IMR-90 (cell line): ENCODE data around the gene FOXQ1. TPM values are rescaled to one million over a fixed set of nuclear protein-coding genes. Genes with fewer than 3 reads are reported as not detected.

Experiments used
- ATAC-seq: fragments of 200-7000 bp; cut with Tn5 transposase; 2 replicates; pipeline ENCODE4 v1.9.1; 2020; ENCODE audit warnings: low read depth, mild to moderate bottlenecking, moderate library complexity
- BruUV-seq: library from RNA; stranded (reverse); fragments of 400-500 nt; replicated peaks from 2 replicates; lab custom pipeline; 2021; lab: Mats Ljungman, UMichigan
- CTCF ChIA-PET: fragments of 300-600 bp; formaldehyde crosslinking; extraction: SDS; loops from one replicate; lab custom pipeline; 2021; ENCODE audit warnings: antibody characterized with exemption; lab: Yijun Ruan, JAX
- POLR2A ChIA-PET: fragments of 300-600 bp; sonication (Branson Sonifier 250); formaldehyde crosslinking; loops from one replicate; lab custom pipeline; 2022; ENCODE audit warnings: antibody characterized with exemption; ENCODE audit not compliant: unreplicated experiment; lab: Charles Lee
- DNase-seq: peaks from one replicate; pipeline ENCODE4 v3.0.0; 2013
- H2AFZ ChIP-seq: replicated peaks from 2 replicates; pipeline ENCODE3; 2013; ENCODE audit warnings: low read length, mild to moderate bottlenecking; ENCODE audit not compliant: poor library complexity
- H2AK5ac ChIP-seq: 2 replicates; pipeline ENCODE4 v1.6.1; 2013; ENCODE audit warnings: low read depth, low read length, inconsistent platforms
- H2AK9ac ChIP-seq: replicated peaks from 2 replicates; pipeline ENCODE3; 2013; ENCODE audit warnings: mild to moderate bottlenecking, low read depth, low read length, moderate library complexity; ENCODE audit not compliant: poor library complexity
- H2BK120ac ChIP-seq: 2 replicates; pipeline ENCODE4 v1.6.1; 2013; ENCODE audit warnings: low read depth, low read length, inconsistent platforms
- H2BK15ac ChIP-seq: 3 replicates; pipeline ENCODE4 v1.6.1; 2013; ENCODE audit warnings: low read depth, low read length, inconsistent platforms
- H2BK20ac ChIP-seq: 2 replicates; pipeline ENCODE4 v1.6.1; 2013; ENCODE audit warnings: low read depth, mild to moderate bottlenecking, inconsistent platforms, low read length, moderate library complexity
- H2BK5ac ChIP-seq: 2 replicates; pipeline ENCODE4 v1.6.1; 2013; ENCODE audit warnings: mild to moderate bottlenecking, low read depth, low read length, inconsistent platforms; ENCODE audit not compliant: poor library complexity, severe bottlenecking
- H3K14ac ChIP-seq: replicated peaks from 2 replicates; pipeline ENCODE4 v1.6.1; 2013; ENCODE audit warnings: low read depth, low read length, inconsistent platforms
- H3K18ac ChIP-seq: 2 replicates; pipeline ENCODE4 v1.6.1; 2013; ENCODE audit warnings: low read depth, low read length, control low read depth
- H3K23ac ChIP-seq: 2 replicates; pipeline ENCODE4 v1.6.1; 2013; ENCODE audit warnings: low read depth, low read length, inconsistent platforms
- H3K27ac ChIP-seq: 2 replicates; pipeline ENCODE4 v1.5.1; 2013; ENCODE audit warnings: mild to moderate bottlenecking, control low read depth, low read length; ENCODE audit not compliant: insufficient read depth
- H3K27me3 ChIP-seq: 2 replicates; pipeline ENCODE4 v1.6.1; 2013; ENCODE audit warnings: low read length; ENCODE audit not compliant: control insufficient read depth, insufficient read depth
- H3K36me3 ChIP-seq: 2 replicates; pipeline ENCODE4 v1.6.1; 2013; ENCODE audit warnings: low read length, mixed read lengths; ENCODE audit not compliant: control insufficient read depth, insufficient read depth
- H3K4ac ChIP-seq: 2 replicates; pipeline ENCODE4 v1.6.1; 2013; ENCODE audit warnings: low read depth, low read length, inconsistent platforms
- H3K4me1 ChIP-seq: 2 replicates; pipeline ENCODE4 v1.6.1; 2013; ENCODE audit warnings: low read length, mixed read lengths; ENCODE audit not compliant: control insufficient read depth, insufficient read depth
- H3K4me2 ChIP-seq: 2 replicates; pipeline ENCODE4 v1.6.1; 2013; ENCODE audit warnings: low read depth, mild to moderate bottlenecking, control low read depth, low read length, moderate library complexity
- H3K4me3 ChIP-seq: 2 replicates; pipeline ENCODE4 v1.5.1; 2013; ENCODE audit warnings: low read depth, mild to moderate bottlenecking, control low read depth, low read length, moderate library complexity; ENCODE audit not compliant: insufficient read depth
- H3K56ac ChIP-seq: 2 replicates; pipeline ENCODE4 v1.6.1; 2013; ENCODE audit warnings: low read length, inconsistent platforms; ENCODE audit not compliant: insufficient read depth; ENCODE audit errors: extremely low read depth
- H3K79me1 ChIP-seq, 2 experiments: 2 replicates each; pipeline ENCODE4 v1.6.1; 2013; ENCODE audit warnings: low read length in 2 of 2, inconsistent platforms in 1 of 2, low read depth in 1 of 2
- H3K9ac ChIP-seq: 2 replicates; pipeline ENCODE4 v1.6.1; 2013; ENCODE audit warnings: low read depth, low read length, control low read depth
- H3K9me1 ChIP-seq: 2 replicates; pipeline ENCODE4 v1.6.1; 2013; ENCODE audit warnings: low read length, inconsistent platforms; ENCODE audit not compliant: insufficient read depth
- H3K9me3 ChIP-seq: 2 replicates; pipeline ENCODE4 v1.6.1; 2013; ENCODE audit warnings: low read length; ENCODE audit not compliant: control insufficient read depth, insufficient read depth
- H4K20me1 ChIP-seq: 2 replicates; pipeline ENCODE4 v1.6.1; 2013; ENCODE audit warnings: low read length, inconsistent platforms; ENCODE audit not compliant: insufficient read depth
- H4K5ac ChIP-seq: 2 replicates; pipeline ENCODE4 v1.6.1; 2013; ENCODE audit warnings: mild to moderate bottlenecking, low read depth, low read length, control low read depth
- H4K8ac ChIP-seq, 2 experiments: 2 replicates each; pipeline ENCODE4 v1.6.1; 2013; ENCODE audit warnings: low read depth in 2 of 2, low read length in 2 of 2, control low read depth in 1 of 2, inconsistent platforms in 1 of 2
- H4K91ac ChIP-seq: 2 replicates; pipeline ENCODE4 v1.6.1; 2013; ENCODE audit warnings: low read depth, low read length, inconsistent platforms; ENCODE audit not compliant: insufficient read depth
- BHLHE40 ChIP-seq: fragments of 150-350 bp; IDR thresholded peaks from 2 replicates; pipeline ENCODE4 v1.6.1; 2016; ENCODE audit warnings: mild to moderate bottlenecking, low read depth, low read length
- CEBPB ChIP-seq: IDR thresholded peaks from 2 replicates; pipeline ENCODE4 v1.6.1; 2012; ENCODE audit warnings: low read depth, low read length, improper control_type of control experiment
- CHD1 ChIP-seq: IDR thresholded peaks from 2 replicates; pipeline ENCODE4 v1.6.1; 2012; ENCODE audit warnings: low read depth, low read length, improper control_type of control experiment
- CTCF ChIP-seq: conservative IDR thresholded peaks from 2 replicates; pipeline ENCODE4 v1.5.1; 2012; ENCODE audit warnings: mild to moderate bottlenecking, low read depth, low read length, improper control_type of control experiment
- ELK1 ChIP-seq: fragments of 150-350 bp; IDR thresholded peaks from 2 replicates; pipeline ENCODE4 v1.6.1; 2016; ENCODE audit warnings: low read depth, mild to moderate bottlenecking, low read length, moderate library complexity, borderline replicate concordance
- FOS ChIP-seq: fragments of 150-350 bp; IDR thresholded peaks from 2 replicates; pipeline ENCODE4 v1.6.1; 2016; ENCODE audit warnings: low read depth, low read length
- MXI1 ChIP-seq: IDR thresholded peaks from 2 replicates; pipeline ENCODE4 v1.6.1; 2012; ENCODE audit warnings: low read depth, mild to moderate bottlenecking, low read length, moderate library complexity, borderline replicate concordance
- POLR2A ChIP-seq: IDR thresholded peaks from 2 replicates; pipeline ENCODE4 v1.6.1; 2012; ENCODE audit warnings: mild to moderate bottlenecking, low read depth, low read length
- RFX5 ChIP-seq: IDR thresholded peaks from 2 replicates; pipeline ENCODE4 v1.8.0; 2012; ENCODE audit warnings: low read depth, mild to moderate bottlenecking, low read length, moderate library complexity
- SMC3 ChIP-seq: fragments of 150-350 bp; IDR thresholded peaks from 2 replicates; pipeline ENCODE4 v1.6.1; 2016; ENCODE audit warnings: low read depth, mild to moderate bottlenecking, antibody characterized with exemption, low read length, moderate library complexity
- WGBS, 2 experiments: methylation state at CpG; one replicate each; pipeline versions ENCODE4 v1.1.5 to v1.1.7; 2013; ENCODE audit warnings: missing lambda C conversion rate in 2 of 2; ENCODE audit not compliant: insufficient read length in 1 of 2; ENCODE audit errors: extremely low coverage in 2 of 2; 5-methylcytosine and 5-hydroxymethylcytosine counted together
- dilution Hi-C: fragments of 300-500 bp; cut with HindIII; formaldehyde crosslinking; loops from one replicate; pipeline ENCODE4 v1.14.3; 2018; ENCODE audit warnings: low sequenced_read_pairs; ENCODE audit not compliant: unreplicated experiment
- in situ Hi-C: fragments of 300-500 bp; cut with MboI; formaldehyde crosslinking; loops from 3 replicates; pipeline ENCODE4 v1.14.3; 2019; ENCODE audit warnings: low sequenced_read_pairs, inconsistent platforms, mixed read lengths
- intact Hi-C: fragments of 100-400 bp; cut with micrococcal nuclease; formaldehyde crosslinking; loops from 2 replicates; pipeline ENCODE4 v1.10.0; 2022
- polyA plus RNA-seq, 3 experiments: library from polyadenylated mRNA; depleted of rRNA; stranded (reverse); fragments of >200 nt; gene quantifications; 2 replicates each; pipeline ENCODE4 v1.2.3, GENCODE V29; 2012; ENCODE audit warnings: low replicate concordance in 1 of 3
- total RNA-seq: library from RNA; depleted of rRNA; stranded (reverse); fragments of >200 nt; gene quantifications from 2 replicates; pipeline ENCODE4 v1.2.3, GENCODE V29; 2012
- TF ChIP-seq, protein P1 (sequence below): fragments of 150-350 bp; IDR thresholded peaks from 2 replicates; pipeline ENCODE4 v1.6.1; 2017; ENCODE audit warnings: mild to moderate bottlenecking, antibody characterized with exemption, low read length, low read depth

The FOXQ1 gene
- total and polyA plus RNA-seq, 2 of the 4 experiments (the other 2 are of a cell fraction) = not detected

GRCh38 chr6:1267057-1267732 is 44.7 kb upstream of the FOXQ1 start:
- no peak overlapping the region for H2BK120ac ChIP-seq
- no peak overlapping the region for H3K4me3 ChIP-seq
- no peak overlapping the region for H3K18ac ChIP-seq
- H2AK9ac ChIP-seq = no peak overlapping the region
- no peak overlapping the region for H3K9ac ChIP-seq
- ATAC-seq (no peak), DNase-seq (no peak)
- BruUV-seq = no TSS peak
- no peak overlapping the region for H3K56ac ChIP-seq
- no peak overlapping the region for H3K27ac ChIP-seq
- H3K23ac ChIP-seq = no peak overlapping the region
- no peak overlapping the region for H2BK15ac ChIP-seq
- no peak overlapping the region for H3K14ac ChIP-seq
- no peak overlapping the region for H4K5ac ChIP-seq
- TF ChIP-seq FOS (no peak), ELK1 (no peak), RFX5 (no peak), MXI1 (no peak), CEBPB (no peak), CTCF (no peak), SMC3 (no peak), CHD1 (no peak), BHLHE40 (no peak), POLR2A (no peak)
- TF ChIP-seq, protein P1, sequence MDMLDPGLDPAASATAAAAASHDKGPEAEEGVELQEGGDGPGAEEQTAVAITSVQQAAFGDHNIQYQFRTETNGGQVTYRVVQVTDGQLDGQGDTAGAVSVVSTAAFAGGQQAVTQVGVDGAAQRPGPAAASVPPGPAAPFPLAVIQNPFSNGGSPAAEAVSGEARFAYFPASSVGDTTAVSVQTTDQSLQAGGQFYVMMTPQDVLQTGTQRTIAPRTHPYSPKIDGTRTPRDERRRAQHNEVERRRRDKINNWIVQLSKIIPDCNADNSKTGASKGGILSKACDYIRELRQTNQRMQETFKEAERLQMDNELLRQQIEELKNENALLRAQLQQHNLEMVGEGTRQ = no peak
- no peak overlapping the region for H2BK20ac ChIP-seq
- H2AFZ ChIP-seq = no peak overlapping the region
- no peaks in the 10 kb centered on the region for H3K9me1 ChIP-seq
- no peak overlapping the region for H3K4ac ChIP-seq
- intact Hi-C loops = no loop called here
- no peaks in the 10 kb centered on the region for H3K4me1 ChIP-seq
- dilution Hi-C loops = no loop called here
- no peak overlapping the region for H4K8ac ChIP-seq
- H2AK5ac ChIP-seq = no peak overlapping the region
- H4K91ac ChIP-seq = no peak overlapping the region
- POLR2A ChIA-PET = no interaction called here
- in situ Hi-C loops = no loop called here
- no peak overlapping the region for H3K4me2 ChIP-seq
- no peaks in the 10 kb centered on the region for H3K79me1 ChIP-seq
- H3K27me3 ChIP-seq = peaks cover 5% of the 10 kb centered on the region
- H3K9me3 ChIP-seq = no peaks in the 10 kb centered on the region
- WGBS, 2 experiments = 88% methylated on average over 2 of the region's 8 CpGs; no CpG with 5 or more reads in 1 of the 2 experiments
- CTCF ChIA-PET = interaction anchor here (0.9 kb wide), 1 partner anchor 11 kb away, joined by 3 read pairs; no protein-coding TSS in a partner anchor
- H2BK5ac ChIP-seq = no peak overlapping the region
- H3K36me3 ChIP-seq = no peaks in the 10 kb centered on the region
- H4K20me1 ChIP-seq = no peaks in the 10 kb centered on the region
